T-cell (primary cell): ENCODE results near the gene CIDEA. TPM values are rescaled to one million over a fixed set of nuclear protein-coding genes. Genes with fewer than 3 reads are reported as not detected.
"Not testable (repeated sequence)": the region's sequence is repeated elsewhere in the genome, so short reads cannot be mapped to it uniquely, and the experiment has no call there.

Source experiments
- ATAC-seq, 4 experiments: fragments of 200-7000 bp in 3 of 4; fragments of 150-1000 bp in 1 of 4; cut with Tn5 transposase; replicated peaks in 1 of 4; 1 replicate in 3 of 4; 2 replicates in 1 of 4; pipeline ENCODE4 v1.10.0; 2021; ENCODE audit warnings: moderate library complexity in 3 of 4, mild to moderate bottlenecking in 2 of 4, moderate number of reproducible peaks in 1 of 4
- CTCF ChIA-PET, 2 donors: fragments of 300-600 bp; sonication (Branson Sonifier 250); formaldehyde crosslinking; loops; one replicate each; lab custom pipeline; 2022; ENCODE audit warnings: antibody characterized with exemption in 2 of 2; lab: Charles Lee
- POLR2A ChIA-PET, 2 donors: fragments of 300-600 bp; sonication (Branson Sonifier 250); formaldehyde crosslinking; loops; one replicate each; lab custom pipeline; 2022; ENCODE audit warnings: antibody characterized with exemption in 2 of 2; lab: Charles Lee
- DNase-seq, 35 experiments: peaks; one replicate each; pipeline versions ENCODE4 v3.0.0 to v3.0.0-alpha.2; 2013 to 2023
- H3K27ac ChIP-seq: one replicate; pipeline ENCODE4 v1.5.1; 2013; ENCODE audit warnings: low read length
- H3K27me3 ChIP-seq, 2 experiments: replicated peaks in 1 of 2; 1 replicate in 1 of 2; 2 replicates in 1 of 2; pipeline versions ENCODE4 v1.6.1 to v1.7.0; 2013; ENCODE audit warnings: low read length in 1 of 2, mixed read lengths in 1 of 2; ENCODE audit not compliant: control insufficient read depth in 2 of 2, insufficient read depth in 2 of 2; ENCODE audit errors: extremely low read depth in 1 of 2
- H3K36me3 ChIP-seq, 2 donors: 1 replicate in 1 of 2; 2 replicates in 1 of 2; pipeline versions ENCODE4 v1.6.1 to v1.7.0; 2013; ENCODE audit warnings: low read length in 1 of 2; ENCODE audit not compliant: control insufficient read depth in 2 of 2, insufficient read depth in 1 of 2; ENCODE audit errors: extremely low read depth in 1 of 2
- H3K4me1 ChIP-seq, 2 experiments: 1 replicate in 1 of 2; 2 replicates in 1 of 2; pipeline versions ENCODE4 v1.6.1 to v1.7.0; 2013; ENCODE audit warnings: low read length in 2 of 2, mixed read lengths in 1 of 2; ENCODE audit not compliant: insufficient read depth in 2 of 2, control insufficient read depth in 1 of 2; ENCODE audit errors: extremely low read depth in 1 of 2
- H3K4me3 ChIP-seq, 2 donors: 1 replicate in 1 of 2; 2 replicates in 1 of 2; pipeline versions ENCODE4 v1.5.1 to v1.7.0; 2013; ENCODE audit warnings: mild to moderate bottlenecking in 2 of 2, low read length in 1 of 2, moderate library complexity in 1 of 2; ENCODE audit not compliant: control insufficient read depth in 1 of 2; ENCODE audit errors: extremely low read depth in 1 of 2
- H3K9me3 ChIP-seq: 2 replicates; pipeline ENCODE4 v1.7.0; 2013
- H3K27ac Mint-ChIP-seq, 2 donors: one replicate each; pipeline ENCODE4 v1.8.0; 2020 to 2021; ENCODE audit warnings: mild to moderate bottlenecking in 2 of 2, mixed read lengths in 2 of 2
- H3K27me3 Mint-ChIP-seq, 2 donors: one replicate each; pipeline ENCODE4 v1.8.0; 2021 to 2022; ENCODE audit warnings: mixed read lengths in 2 of 2
- H3K36me3 Mint-ChIP-seq: one replicate; pipeline ENCODE4 v1.8.0; 2021; ENCODE audit warnings: mixed read lengths
- H3K4me1 Mint-ChIP-seq, 3 donors: one replicate each; pipeline ENCODE4 v1.8.0; 2020 to 2022; ENCODE audit warnings: mixed read lengths in 3 of 3, mild to moderate bottlenecking in 1 of 3
- H3K4me3 Mint-ChIP-seq, 3 donors: one replicate each; pipeline ENCODE4 v1.8.0; 2020 to 2022; ENCODE audit warnings: mild to moderate bottlenecking in 3 of 3, mixed read lengths in 3 of 3, moderate library complexity in 3 of 3
- H3K9me3 Mint-ChIP-seq, 3 donors: one replicate each; pipeline ENCODE4 v1.8.0; 2020 to 2022; ENCODE audit warnings: mixed read lengths in 3 of 3
- WGBS: methylation state at CpG from one replicate; pipeline ENCODE4 v1.1.5; 2013; ENCODE audit warnings: missing lambda C conversion rate; ENCODE audit not compliant: insufficient coverage; 5-methylcytosine and 5-hydroxymethylcytosine counted together
- total RNA-seq, 35 experiments: library from RNA in 6 of 35; stranded (reverse) in 6 of 35; fragments of 120-200 nt in 1 of 35; gene quantifications; one replicate each; pipeline versions ENCODE4 v1.2.1 to v1.2.4 and lab custom pipeline; 2013 to 2026

The CIDEA gene
- not detected for total RNA-seq
- total RNA-seq (2013) = not detected
- 0 to 0.05 (median 0) reads per million in 29 experiments for total RNA-seq (lab: John Stamatoyannopoulos, UW)

GRCh38 chr18:12254136-12254819 lies at the start of gene CIDEA:
TSS of gene CIDEA (plus strand) at chr18:12254361. CDS start at chr18:12254384, 23 bp downstream.
- H3K27ac ChIP-seq = no peak within 1 kb of the TSS
- peaks cover 0 to 1% (median 0%) of the 10 kb centered on the region in 3 donors for H3K4me1 Mint-ChIP-seq
- CTCF ChIA-PET = no interaction called here
- POLR2A ChIA-PET = no interaction called here
- no peak within 1 kb of the TSS for H3K4me3 Mint-ChIP-seq
- peaks cover 40 to 63% of the 10 kb centered on the region in 2 donors for H3K27me3 Mint-ChIP-seq
- DNase-seq = no peak
- ATAC-seq = no peak
- no peaks in the 10 kb centered on the region for H3K9me3 ChIP-seq
- H3K27me3 ChIP-seq = peaks cover 24 to 51% of the 10 kb centered on the region in 2 experiments
- no peaks in the 10 kb centered on the region for H3K4me1 ChIP-seq
- H3K9me3 Mint-ChIP-seq = no peaks in the 10 kb centered on the region
- WGBS = 12% methylated on average over 65 of the region's 69 CpGs
- H3K27ac Mint-ChIP-seq = no peak within 1 kb of the TSS
- no peaks in the 10 kb centered on the region for H3K36me3 Mint-ChIP-seq
- no peaks in the 10 kb centered on the region for H3K36me3 ChIP-seq
- H3K4me3 ChIP-seq = no peak within 1 kb of the TSS

- H3K9me3 Mint-ChIP-seq, H3K36me3 Mint-ChIP-seq, CTCF ChIA-PET, H3K4me3 ChIP-seq, POLR2A ChIA-PET, H3K4me3 Mint-ChIP-seq, H3K27me3 ChIP-seq, H3K27ac Mint-ChIP-seq, H3K4me1 Mint-ChIP-seq, H3K9me3 ChIP-seq, H3K27ac ChIP-seq, DNase-seq, H3K27me3 Mint-ChIP-seq, ATAC-seq, H3K4me1 ChIP-seq, H3K36me3 ChIP-seq: not testable (repeated sequence)
- WGBS = no CpG with 5 or more reads among the region's 18 CpGs
These were observed 45.6 kb upstream of the CIDEA start for GRCh38 chr18:12208296-12209153.

- POLR2A ChIA-PET = not testable (repeated sequence)
These were observed 41.9 kb upstream of the CIDEA start for GRCh38 chr18:12212308-12212707.

DNA sequence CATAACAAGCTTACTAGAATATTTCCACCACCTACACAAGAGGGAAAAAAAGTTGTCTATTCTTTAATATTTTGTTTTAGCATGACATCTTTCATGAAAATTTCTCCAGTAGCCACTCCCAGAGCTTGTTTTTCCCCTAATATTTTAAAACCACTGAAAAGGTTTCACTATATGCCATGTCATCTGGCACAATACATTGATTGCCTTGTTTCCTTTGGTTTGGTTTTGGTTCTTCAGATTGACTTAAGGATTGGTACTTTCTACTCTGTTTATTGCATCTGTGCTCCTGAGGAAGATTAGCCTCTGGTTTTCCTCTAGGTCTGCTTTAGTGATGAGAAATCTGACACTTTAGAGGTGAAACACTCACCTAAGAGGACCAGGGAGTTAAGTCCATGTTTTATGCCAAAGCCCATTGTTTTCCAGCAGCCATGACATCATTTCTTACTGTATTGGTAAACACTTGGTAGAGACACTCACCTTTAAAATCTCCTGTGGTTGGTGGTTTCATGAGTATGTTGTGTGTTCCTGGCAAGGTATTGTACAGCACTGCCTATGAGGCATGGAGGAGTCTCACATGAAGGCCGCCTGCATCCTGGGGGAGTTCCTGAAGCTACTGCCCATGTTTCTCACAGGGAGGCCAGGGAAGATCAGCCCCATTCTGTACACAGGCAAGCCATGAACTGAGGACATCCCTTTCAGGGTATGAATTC lies 39.7 kb upstream of the CIDEA start:
- H3K4me3 ChIP-seq, H3K27ac Mint-ChIP-seq, H3K36me3 Mint-ChIP-seq, ATAC-seq, H3K27me3 Mint-ChIP-seq, H3K9me3 Mint-ChIP-seq, DNase-seq, H3K4me1 ChIP-seq, H3K27me3 ChIP-seq, H3K27ac ChIP-seq, POLR2A ChIA-PET, H3K4me1 Mint-ChIP-seq, H3K4me3 Mint-ChIP-seq, H3K9me3 ChIP-seq, H3K36me3 ChIP-seq, CTCF ChIA-PET: not testable (repeated sequence)
- 75% methylated on average over 1 of the region's 1 CpG for WGBS

More at GRCh38 chr18:12212308-12212707, 41.9 kb upstream of the CIDEA start:
- not testable (repeated sequence) for H3K9me3 Mint-ChIP-seq, H3K4me3 Mint-ChIP-seq, H3K36me3 ChIP-seq, H3K27ac Mint-ChIP-seq, H3K9me3 ChIP-seq, H3K36me3 Mint-ChIP-seq, H3K4me3 ChIP-seq, H3K4me1 ChIP-seq, H3K27me3 Mint-ChIP-seq, H3K4me1 Mint-ChIP-seq, ATAC-seq, H3K27ac ChIP-seq, H3K27me3 ChIP-seq, DNase-seq
- WGBS = no CpG with 5 or more reads among the region's 1 CpG
- CTCF ChIA-PET = interaction anchor here in 1 of 2 donors (0.7 kb wide), 1 partner anchor 180 kb away, joined by 3 read pairs; no protein-coding TSS in a partner anchor

GRCh38 chr18:12216471-12216870 lies 37.7 kb upstream of the CIDEA start:
- POLR2A ChIA-PET, ATAC-seq: not testable (repeated sequence)

GRCh38 chr18:12218603-12219002 lies 35.6 kb upstream of the CIDEA start:
- no CpG with 5 or more reads among the region's 6 CpGs for WGBS
- POLR2A ChIA-PET, H3K27me3 Mint-ChIP-seq, H3K27ac Mint-ChIP-seq, DNase-seq, H3K9me3 Mint-ChIP-seq, H3K4me3 Mint-ChIP-seq, H3K36me3 ChIP-seq, ATAC-seq, H3K9me3 ChIP-seq, H3K4me1 ChIP-seq, H3K27me3 ChIP-seq, H3K4me1 Mint-ChIP-seq, H3K36me3 Mint-ChIP-seq, H3K4me3 ChIP-seq, H3K27ac ChIP-seq: not testable (repeated sequence)
- CTCF ChIA-PET = interaction anchor here in 1 of 2 donors (0.6 kb wide), 1 partner anchor 282 kb away, joined by 3 read pairs; no protein-coding TSS in a partner anchor

More at GRCh38 chr18:12216471-12216870, 37.7 kb upstream of the CIDEA start:
- H3K36me3 ChIP-seq, H3K27me3 ChIP-seq, H3K4me1 Mint-ChIP-seq, CTCF ChIA-PET, H3K27me3 Mint-ChIP-seq, H3K36me3 Mint-ChIP-seq, H3K4me1 ChIP-seq, H3K4me3 Mint-ChIP-seq, DNase-seq, H3K9me3 ChIP-seq, H3K4me3 ChIP-seq, H3K9me3 Mint-ChIP-seq, H3K27ac ChIP-seq, H3K27ac Mint-ChIP-seq: not testable (repeated sequence)
- no CpG with 5 or more reads among the region's 4 CpGs for WGBS
